MM.1S (cell line): ENCODE results near the gene KRTAP5-8.

ENCODE experiments used
- DNase-seq: peaks from one replicate; pipeline ENCODE4 v3.0.0-alpha.2; 2015
- H2AFZ ChIP-seq: fragments of 300-600 bp; sonication (generic); 2 replicates; pipeline ENCODE4 v1.6.0; 2016; ENCODE audit warnings: antibody characterized with exemption, low read length
- H3F3A ChIP-seq: fragments of 300-600 bp; sonication (generic); 2 replicates; pipeline ENCODE4 v1.6.1; 2016; ENCODE audit warnings: mild to moderate bottlenecking, antibody characterized with exemption, low read length, moderate library complexity, mixed read lengths; ENCODE audit not compliant: insufficient read depth
- H3K27ac ChIP-seq: fragments of 300-600 bp; sonication (generic); 2 replicates; pipeline ENCODE4 v1.5.1; 2016; ENCODE audit warnings: mild to moderate bottlenecking, low read length
- H3K27me3 ChIP-seq: fragments of 300-600 bp; sonication (generic); replicated peaks from 2 replicates; pipeline ENCODE4 v1.6.0; 2016; ENCODE audit warnings: low read length; ENCODE audit not compliant: insufficient read depth
- H3K36me3 ChIP-seq: fragments of 300-600 bp; sonication (generic); replicated peaks from 2 replicates; pipeline ENCODE4 v1.6.1; 2016; ENCODE audit warnings: mild to moderate bottlenecking, low read length, mixed read lengths; ENCODE audit not compliant: insufficient read depth
- H3K4me1 ChIP-seq: fragments of 300-600 bp; sonication (generic); 2 replicates; pipeline ENCODE4 v1.6.1; 2016; ENCODE audit warnings: low read length, mixed read lengths
- H3K4me2 ChIP-seq: fragments of 300-600 bp; sonication (generic); 2 replicates; pipeline ENCODE4 v1.6.0; 2016; ENCODE audit warnings: low read depth, low read length
- H3K4me3 ChIP-seq: fragments of 300-600 bp; sonication (generic); 2 replicates; pipeline ENCODE4 v1.5.1; 2016; ENCODE audit warnings: low read length, mixed read lengths
- H3K79me2 ChIP-seq: fragments of 300-600 bp; sonication (generic); 2 replicates; pipeline ENCODE4 v1.6.1; 2016; ENCODE audit warnings: mixed run types, low read length, mixed read lengths
- H3K9ac ChIP-seq: fragments of 300-600 bp; sonication (generic); 2 replicates; pipeline ENCODE4 v1.6.1; 2016; ENCODE audit warnings: low read length, mixed read lengths
- H3K9me2 ChIP-seq: fragments of 300-600 bp; sonication (generic); replicated peaks from 2 replicates; pipeline ENCODE4 v1.6.1; 2016; ENCODE audit warnings: mild to moderate bottlenecking, low read length, mixed read lengths; ENCODE audit not compliant: insufficient read depth
- H3K9me3 ChIP-seq: fragments of 300-600 bp; sonication (generic); replicated peaks from 2 replicates; pipeline ENCODE4 v1.6.1; 2016; ENCODE audit warnings: mild to moderate bottlenecking, low read length, mixed read lengths; ENCODE audit not compliant: insufficient read depth
- H4K20me1 ChIP-seq: fragments of 300-600 bp; sonication (generic); 2 replicates; pipeline ENCODE4 v1.6.1; 2016; ENCODE audit warnings: mild to moderate bottlenecking, low read length, moderate library complexity, mixed read lengths; ENCODE audit not compliant: insufficient read depth
- CTCF ChIP-seq: fragments of 300-600 bp; sonication (generic); IDR thresholded peaks from 2 replicates; pipeline ENCODE4 v1.5.1; 2016; ENCODE audit warnings: antibody characterized with exemption, low read length, mixed read lengths
- EZH2 ChIP-seq: fragments of 300-600 bp; sonication (generic); optimal IDR thresholded peaks from 2 replicates; pipeline ENCODE3; 2017; ENCODE audit warnings: low read depth, mild to moderate bottlenecking, antibody characterized with exemption, low read length, mixed read lengths
- EZH2phosphoT487 ChIP-seq: fragments of 300-600 bp; sonication (generic); IDR thresholded peaks from 2 replicates; pipeline ENCODE4 v1.6.1; 2018; ENCODE audit warnings: antibody characterized with exemption, low read length

The KRTAP5-8 gene

GRCh38 chr11:71505781-71506180 is 32.0 kb upstream of the KRTAP5-8 start:
- H3K79me2 ChIP-seq: no peaks in the 10 kb centered on the region
- H3K9me2 ChIP-seq: no peaks in the 10 kb centered on the region
- no peak overlapping the region for H2AFZ ChIP-seq
- no peaks in the 10 kb centered on the region for H4K20me1 ChIP-seq
- no peaks in the 10 kb centered on the region for H3K9me3 ChIP-seq
- no peak overlapping the region for H3K4me2 ChIP-seq
- no peak overlapping the region for H3K9ac ChIP-seq
- H3K36me3 ChIP-seq: no peaks in the 10 kb centered on the region
- DNase-seq: no peak
- peaks cover 5% of the 10 kb centered on the region for H3K4me1 ChIP-seq
- H3K4me3 ChIP-seq: no peak overlapping the region
- no peaks in the 10 kb centered on the region for H3F3A ChIP-seq
- H3K27ac ChIP-seq: no peak overlapping the region
- TF ChIP-seq EZH2 (no peak), CTCF (no peak)
- no peaks in the 10 kb centered on the region for H3K27me3 ChIP-seq

- H3K79me2 ChIP-seq: no peaks in the 10 kb centered on the region
- H3K9me3 ChIP-seq: no peaks in the 10 kb centered on the region
- no peaks in the 10 kb centered on the region for H3F3A ChIP-seq
- no peaks in the 10 kb centered on the region for H4K20me1 ChIP-seq
- no peak overlapping the region for H2AFZ ChIP-seq
- peaks cover 5% of the 10 kb centered on the region for H3K4me1 ChIP-seq
- H3K27ac ChIP-seq: no peak overlapping the region
- no peaks in the 10 kb centered on the region for H3K27me3 ChIP-seq
- H3K4me2 ChIP-seq: no peak overlapping the region
- H3K9me2 ChIP-seq: no peaks in the 10 kb centered on the region
- no peak overlapping the region for H3K9ac ChIP-seq
- no peaks in the 10 kb centered on the region for H3K36me3 ChIP-seq
- H3K4me3 ChIP-seq: no peak overlapping the region
- TF ChIP-seq EZH2 (no peak), EZH2phosphoT487 (no peak), CTCF (no peak)
- no peak for DNase-seq
Measured at GRCh38 chr11:71507102-71507501, 30.7 kb upstream of the KRTAP5-8 start.

- Histone ChIP-seq H3K4me3 (no peak overlapping the region), H3K36me3 (no peaks in the 10 kb centered on the region), H2AFZ (no peak overlapping the region), H3K9me3 (no peaks in the 10 kb centered on the region), H3K27ac (no peak overlapping the region), H3K4me1 (no peaks in the 10 kb centered on the region), H3K9me2 (no peaks in the 10 kb centered on the region), H3K79me2 (no peaks in the 10 kb centered on the region), H3F3A (no peaks in the 10 kb centered on the region), H3K4me2 (no peak overlapping the region), H3K9ac (no peak overlapping the region), H3K27me3 (peaks cover 8% of the 10 kb centered on the region), H4K20me1 (no peaks in the 10 kb centered on the region)
- no peak for DNase-seq
- TF ChIP-seq EZH2phosphoT487 (no peak), CTCF (no peak), EZH2 (no peak)
Measured at GRCh38 chr11:71518506-71519471, 19.0 kb upstream of the KRTAP5-8 start.
